GM12878 (cell line): ENCODE measurements around the gene TSKU. TPM values are rescaled to one million over a fixed set of nuclear protein-coding genes. Genes with fewer than 3 reads are reported as not detected.

ENCODE experiments used
- ATAC-seq: fragments of 200-7000 bp; cut with Tn5 transposase; 3 replicates; pipeline ENCODE4 v1.9.1; 2020; ENCODE audit warnings: mild to moderate bottlenecking, moderate library complexity
- BruUV-seq: library from RNA; stranded (reverse); fragments of 400-500 nt; replicated peaks from 2 replicates; lab custom pipeline; 2021; lab: Mats Ljungman, UMichigan
- CTCF ChIA-PET: fragments of 300-600 bp; sonication (Branson Sonifier 250); formaldehyde crosslinking; extraction: SDS; loops from one replicate; lab custom pipeline; 2021; ENCODE audit warnings: inconsistent platforms; lab: Yijun Ruan, JAX
- POLR2A ChIA-PET: fragments of 350-600 bp; formaldehyde crosslinking; extraction: SDS; loops from one replicate; lab custom pipeline; 2021; ENCODE audit warnings: inconsistent platforms; lab: Charles Lee
- RAD21 ChIA-PET: fragments of 300-600 bp; sonication (Branson Sonifier 250); formaldehyde crosslinking; loops from one replicate; lab custom pipeline; 2023; ENCODE audit warnings: antibody characterized with exemption; ENCODE audit not compliant: unreplicated experiment; lab: Charles Lee
- SMC1A ChIA-PET: fragments of 300-600 bp; sonication (Branson Sonifier 250); formaldehyde crosslinking; loops from one replicate; lab custom pipeline; 2023; ENCODE audit not compliant: unreplicated experiment, uncharacterized antibody; lab: Charles Lee
- DNase-seq: peaks from one replicate; pipeline ENCODE4 v3.0.0-alpha.2; 2011; ENCODE audit warnings: low read depth, low spot score
- FAIRE-seq: peaks from 3 replicates; lab custom pipeline; 2011; peaks lifted over from hg19 to GRCh38; lab: Jason Lieb, UNC
- H2AFZ ChIP-seq: 2 replicates; pipeline ENCODE4 v1.6.0; 2011; ENCODE audit warnings: low read depth, low read length, control low read depth; ENCODE audit not compliant: control insufficient read depth
- H3K27ac ChIP-seq: 2 replicates; pipeline ENCODE4 v1.5.1; 2011; ENCODE audit warnings: control low read depth; ENCODE audit not compliant: control insufficient read depth, insufficient read depth
- H3K27me3 ChIP-seq, 2 experiments: replicated peaks in 1 of 2; 2 replicates each; pipeline versions ENCODE4 v1.6.0 to v1.6.1; 2011; ENCODE audit warnings: low read length in 1 of 2; ENCODE audit not compliant: control insufficient read depth in 2 of 2, insufficient read depth in 2 of 2
- H3K36me3 ChIP-seq, 2 experiments: 2 replicates each; pipeline ENCODE4 v1.5.1; 2011; ENCODE audit warnings: low read length in 1 of 2; ENCODE audit not compliant: control insufficient read depth in 2 of 2, insufficient read depth in 2 of 2
- H3K4me1 ChIP-seq: 2 replicates; pipeline ENCODE4 v1.6.1; 2011; ENCODE audit warnings: mild to moderate bottlenecking, low read length, moderate library complexity, mixed read lengths; ENCODE audit not compliant: control insufficient read depth, insufficient read depth
- H3K4me2 ChIP-seq: 2 replicates; pipeline ENCODE4 v1.6.0; 2011; ENCODE audit warnings: control low read depth; ENCODE audit not compliant: control insufficient read depth, insufficient read depth
- H3K4me3 ChIP-seq: fragments of 200-600 bp; sonication (generic); 2 replicates; pipeline ENCODE4 v1.5.1; 2016
- H3K79me2 ChIP-seq: 2 replicates; pipeline ENCODE4 v1.6.0; 2011; ENCODE audit warnings: low read length; ENCODE audit not compliant: control insufficient read depth, insufficient read depth
- H3K9ac ChIP-seq: 2 replicates; pipeline ENCODE4 v1.8.0; 2011; ENCODE audit warnings: low read length, control low read depth, mixed read lengths; ENCODE audit not compliant: control insufficient read depth, insufficient read depth
- H3K9me3 ChIP-seq: replicated peaks from 3 replicates; pipeline ENCODE4 v1.5.1; 2011; ENCODE audit warnings: mild to moderate bottlenecking, low read length; ENCODE audit not compliant: control insufficient read depth, insufficient read depth
- H4K20me1 ChIP-seq: 2 replicates; pipeline ENCODE4 v1.6.0; 2011; ENCODE audit not compliant: control insufficient read depth, insufficient read depth
- CBX3 ChIP-seq: fragments of 200-600 bp; sonication (generic); IDR thresholded peaks from 2 replicates; pipeline ENCODE4 v1.6.1; 2016; ENCODE audit warnings: low read depth, borderline replicate concordance
- CREM ChIP-seq: IDR thresholded peaks from 2 replicates; pipeline ENCODE4 v1.6.1; 2014; ENCODE audit warnings: antibody characterized with exemption, low read depth
- MEF2B ChIP-seq: fragments of 450-650 bp; IDR thresholded peaks from 2 replicates; pipeline ENCODE4 v1.6.1; 2018; ENCODE audit warnings: mild to moderate bottlenecking, moderate library complexity; ENCODE audit not compliant: partially characterized antibody, poor library complexity, severe bottlenecking
- MTA3 ChIP-seq: IDR thresholded peaks from 2 replicates; pipeline ENCODE4 v1.6.1; 2012; ENCODE audit warnings: low read length, inconsistent platforms, borderline replicate concordance
- MYC ChIP-seq: IDR thresholded peaks from 2 replicates; pipeline ENCODE4 v1.6.1; 2011; ENCODE audit warnings: mild to moderate bottlenecking, low read length, moderate library complexity, inconsistent platforms; ENCODE audit not compliant: insufficient read depth, insufficient replicate concordance, insufficient read length, severe bottlenecking
- RAD51 ChIP-seq: fragments of 450-650 bp; IDR thresholded peaks from 2 replicates; pipeline ENCODE4 v1.6.1; 2016; ENCODE audit warnings: moderate library complexity, mild to moderate bottlenecking, inconsistent platforms
- SPI1 ChIP-seq: IDR thresholded peaks from 2 replicates; pipeline ENCODE4 v1.6.1; 2011; ENCODE audit warnings: low read depth, mild to moderate bottlenecking, low read length, moderate library complexity, borderline replicate concordance; ENCODE audit not compliant: insufficient read depth
- TARDBP ChIP-seq: IDR thresholded peaks from 2 replicates; pipeline ENCODE4 v1.6.1; 2016; ENCODE audit warnings: borderline replicate concordance
- TCF3 ChIP-seq: IDR thresholded peaks from 2 replicates; pipeline ENCODE4 v1.6.1; 2012; ENCODE audit warnings: low read depth, mild to moderate bottlenecking, low read length, borderline replicate concordance; ENCODE audit not compliant: insufficient read depth
- ZBED1 ChIP-seq: IDR thresholded peaks from 2 replicates; pipeline ENCODE4 v1.6.1; 2016; ENCODE audit warnings: borderline replicate concordance
- WGBS: methylation state at CpG from one replicate; pipeline ENCODE4 v1.1.6; 2016; ENCODE audit warnings: low lambda C conversion rate; ENCODE audit not compliant: insufficient replicate concordance, insufficient coverage; ENCODE audit errors: missing lambda C conversion rate; 5-methylcytosine and 5-hydroxymethylcytosine counted together
- in situ Hi-C: fragments of 300-500 bp; cut with MboI; formaldehyde crosslinking; loops from 9 replicates; pipeline ENCODE4 v1.14.3; 2018; ENCODE audit warnings: mixed read lengths
- intact Hi-C: fragments of 100-400 bp; cut with micrococcal nuclease; formaldehyde crosslinking; loops from one replicate; pipeline ENCODE4 v1.14.2; 2022; ENCODE audit not compliant: unreplicated experiment
- polyA plus RNA-seq, 11 experiments: library from polyadenylated mRNA; depleted of rRNA in 4 of 11; unstranded in 6 of 11; stranded (reverse) in 5 of 11; fragments of >200 nt; fragmentation: Nextera tagmentation in 4 of 11; fragmentation: Illumina TruSeq in 1 of 11; extraction: Ambion mirVana in 4 of 11; extraction: Trizol in 1 of 11; gene quantifications; 1 replicate in 1 of 11; 2 replicates in 10 of 11; pipeline versions ENCODE4 v1.2.1 to v1.2.3, GENCODE V29; 2011 to 2016; ENCODE audit warnings: inconsistent platforms in 2 of 11, missing spikeins in 2 of 11, low read depth in 1 of 11
- total RNA-seq, 4 experiments: library from RNA; depleted of rRNA in 3 of 4; stranded (reverse); fragments of >200 nt in 3 of 4; fragmentation: Illumina TruSeq in 1 of 4; extraction: Trizol in 1 of 4; gene quantifications; 2 replicates each; pipeline versions ENCODE4 v1.2.1 to v1.2.3, GENCODE V29; 2013 to 2021
- TF ChIP-seq, protein P1 (sequence below): fragments of 450-650 bp; IDR thresholded peaks from 2 replicates; pipeline ENCODE4 v1.6.1; 2017; ENCODE audit warnings: low read depth, mild to moderate bottlenecking, moderate library complexity
- TF ChIP-seq, protein P2 (sequence below): fragments of 450-650 bp; formaldehyde crosslinking; IDR thresholded peaks from 2 replicates; pipeline ENCODE4 v1.5.0; 2022; ENCODE audit warnings: mild to moderate bottlenecking, missing genetic modification characterization
- TF ChIP-seq, protein P3 (sequence below): fragments of 450-650 bp; IDR thresholded peaks from 2 replicates; pipeline ENCODE4 v1.6.1; 2014; ENCODE audit warnings: mild to moderate bottlenecking

Gene TSKU
- total and polyA plus RNA-seq, 10 of the 15 experiments (the other 5 are each of a cell fraction or from before 2014, with no cell fraction given): 0.04 to 1.5 (median 0.62) TPM

DNA sequence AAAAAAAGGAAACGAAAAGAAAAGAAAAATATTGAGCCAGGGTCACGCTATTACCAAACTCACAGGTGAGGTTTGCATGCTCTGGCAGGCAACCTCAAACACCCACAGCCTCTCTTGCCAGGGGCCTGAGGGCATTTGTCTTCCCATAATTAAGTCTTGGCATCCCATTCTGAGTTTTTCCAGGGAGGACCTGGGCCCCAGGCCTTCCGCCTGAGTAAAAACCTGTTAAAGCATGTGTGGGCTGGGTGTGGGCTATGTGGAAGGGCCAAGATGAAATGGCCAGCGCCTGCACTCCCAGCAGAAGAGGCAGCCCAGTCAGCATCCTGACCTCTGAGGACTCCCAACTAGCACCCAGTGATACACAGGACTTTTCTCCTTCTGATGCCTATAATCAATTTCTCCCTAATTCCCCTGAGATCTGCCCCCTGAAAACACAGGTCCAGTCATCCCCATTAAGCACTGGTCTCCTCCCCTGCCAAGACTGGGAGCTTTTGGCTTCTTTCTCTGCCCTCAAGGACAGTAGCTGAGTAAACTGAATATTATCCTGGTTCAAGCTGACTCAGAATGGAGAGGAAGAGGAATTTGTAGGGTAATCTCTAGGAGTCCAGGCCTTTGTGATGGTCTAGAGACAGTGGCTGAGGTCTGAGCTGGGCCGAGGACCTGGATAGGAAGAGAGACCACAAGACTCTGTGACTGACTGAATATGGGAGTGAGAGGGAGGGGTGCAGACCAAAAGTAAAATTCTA is 42.0 kb downstream of the TSKU start:
- SMC1A ChIA-PET: interaction anchor here (1.3 kb wide), 1 partner anchor 8 kb away, joined by 3 read pairs; no protein-coding TSS in a partner anchor
- H3K79me2 ChIP-seq: no peaks in the 10 kb centered on the region
- RAD21 ChIA-PET: no interaction called here
- in situ Hi-C loops (no loop called here), intact Hi-C loops (no loop called here)
- no peak for DNase-seq
- no peak overlapping the region for H3K9ac ChIP-seq
- no peaks in the 10 kb centered on the region; the same call in 2 of the 3 replicates for H3K9me3 ChIP-seq
- CTCF ChIA-PET: interaction anchor here (1.1 to 1.4 kb wide), 3 partner anchors 63 to 95 kb away, joined by 3 to 4 read pairs (median 3); no protein-coding TSS in a partner anchor
- H3K27ac ChIP-seq: no peak overlapping the region
- no peaks in the 10 kb centered on the region for H3K36me3 ChIP-seq
- no peaks in the 10 kb centered on the region for H3K4me1 ChIP-seq
- H3K4me2 ChIP-seq: no peak overlapping the region
- H2AFZ ChIP-seq: no peak overlapping the region
- no peaks in the 10 kb centered on the region for H3K27me3 ChIP-seq
- no peak overlapping the region for H3K4me3 ChIP-seq
- no TSS peak for BruUV-seq
- WGBS: 66% methylated on average over 4 of the region's 5 CpGs
- FAIRE-seq: no peak
- H4K20me1 ChIP-seq: no peaks in the 10 kb centered on the region
- ATAC-seq: no peak
- POLR2A ChIA-PET: no interaction called here
- TF ChIP-seq MTA3 (no peak), TARDBP (no peak), TCF3 (no peak), ZBED1 (no peak), MEF2B (no peak), RAD51 (no peak), CBX3 (no peak), SPI1 (no peak), CREM (no peak), MYC (no peak)
- TF ChIP-seq, protein P1, sequence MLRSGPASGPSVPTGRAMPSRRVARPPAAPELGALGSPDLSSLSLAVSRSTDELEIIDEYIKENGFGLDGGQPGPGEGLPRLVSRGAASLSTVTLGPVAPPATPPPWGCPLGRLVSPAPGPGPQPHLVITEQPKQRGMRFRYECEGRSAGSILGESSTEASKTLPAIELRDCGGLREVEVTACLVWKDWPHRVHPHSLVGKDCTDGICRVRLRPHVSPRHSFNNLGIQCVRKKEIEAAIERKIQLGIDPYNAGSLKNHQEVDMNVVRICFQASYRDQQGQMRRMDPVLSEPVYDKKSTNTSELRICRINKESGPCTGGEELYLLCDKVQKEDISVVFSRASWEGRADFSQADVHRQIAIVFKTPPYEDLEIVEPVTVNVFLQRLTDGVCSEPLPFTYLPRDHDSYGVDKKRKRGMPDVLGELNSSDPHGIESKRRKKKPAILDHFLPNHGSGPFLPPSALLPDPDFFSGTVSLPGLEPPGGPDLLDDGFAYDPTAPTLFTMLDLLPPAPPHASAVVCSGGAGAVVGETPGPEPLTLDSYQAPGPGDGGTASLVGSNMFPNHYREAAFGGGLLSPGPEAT: no peak
- TF ChIP-seq, protein P2, sequence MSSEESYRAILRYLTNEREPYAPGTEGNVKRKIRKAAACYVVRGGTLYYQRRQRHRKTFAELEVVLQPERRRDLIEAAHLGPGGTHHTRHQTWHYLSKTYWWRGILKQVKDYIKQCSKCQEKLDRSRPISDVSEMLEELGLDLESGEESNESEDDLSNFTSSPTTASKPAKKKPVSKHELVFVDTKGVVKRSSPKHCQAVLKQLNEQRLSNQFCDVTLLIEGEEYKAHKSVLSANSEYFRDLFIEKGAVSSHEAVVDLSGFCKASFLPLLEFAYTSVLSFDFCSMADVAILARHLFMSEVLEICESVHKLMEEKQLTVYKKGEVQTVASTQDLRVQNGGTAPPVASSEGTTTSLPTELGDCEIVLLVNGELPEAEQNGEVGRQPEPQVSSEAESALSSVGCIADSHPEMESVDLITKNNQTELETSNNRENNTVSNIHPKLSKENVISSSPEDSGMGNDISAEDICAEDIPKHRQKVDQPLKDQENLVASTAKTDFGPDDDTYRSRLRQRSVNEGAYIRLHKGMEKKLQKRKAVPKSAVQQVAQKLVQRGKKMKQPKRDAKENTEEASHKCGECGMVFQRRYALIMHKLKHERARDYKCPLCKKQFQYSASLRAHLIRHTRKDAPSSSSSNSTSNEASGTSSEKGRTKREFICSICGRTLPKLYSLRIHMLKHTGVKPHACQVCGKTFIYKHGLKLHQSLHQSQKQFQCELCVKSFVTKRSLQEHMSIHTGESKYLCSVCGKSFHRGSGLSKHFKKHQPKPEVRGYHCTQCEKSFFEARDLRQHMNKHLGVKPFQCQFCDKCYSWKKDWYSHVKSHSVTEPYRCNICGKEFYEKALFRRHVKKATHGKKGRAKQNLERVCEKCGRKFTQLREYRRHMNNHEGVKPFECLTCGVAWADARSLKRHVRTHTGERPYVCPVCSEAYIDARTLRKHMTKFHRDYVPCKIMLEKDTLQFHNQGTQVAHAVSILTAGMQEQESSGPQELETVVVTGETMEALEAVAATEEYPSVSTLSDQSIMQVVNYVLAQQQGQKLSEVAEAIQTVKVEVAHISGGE: no peak
- TF ChIP-seq, protein P3, sequence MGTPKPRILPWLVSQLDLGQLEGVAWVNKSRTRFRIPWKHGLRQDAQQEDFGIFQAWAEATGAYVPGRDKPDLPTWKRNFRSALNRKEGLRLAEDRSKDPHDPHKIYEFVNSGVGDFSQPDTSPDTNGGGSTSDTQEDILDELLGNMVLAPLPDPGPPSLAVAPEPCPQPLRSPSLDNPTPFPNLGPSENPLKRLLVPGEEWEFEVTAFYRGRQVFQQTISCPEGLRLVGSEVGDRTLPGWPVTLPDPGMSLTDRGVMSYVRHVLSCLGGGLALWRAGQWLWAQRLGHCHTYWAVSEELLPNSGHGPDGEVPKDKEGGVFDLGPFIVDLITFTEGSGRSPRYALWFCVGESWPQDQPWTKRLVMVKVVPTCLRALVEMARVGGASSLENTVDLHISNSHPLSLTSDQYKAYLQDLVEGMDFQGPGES: no peak
